Measurements from ENCODE around the gene CFAP61.

CFAP61 gene

GRCh38 chr20:20084296-20084752, 32.0 kb downstream of the CFAP61 start:
- Histone ChIP-seq H2BK15ac (ENCODE audit: low read depth, poor library complexity, severe bottlenecking) (no peak overlapping the region), H2BK120ac (ENCODE audit: low read depth, low read length) (no peak overlapping the region), H2AK5ac (ENCODE audit: low read length, severe bottlenecking) (no peak overlapping the region), H2AFZ (ENCODE audit: low read depth, low read length) (no peak overlapping the region), H3K9ac (ENCODE audit: low read length) (peak overlapping the region; percentile 15), H3K4ac (ENCODE audit: low read depth in 1 of 2, low read length in 2 of 2) (no peak overlapping the region), H3K4me2 (ENCODE audit: low read length, poor library complexity, severe bottlenecking) (no peak overlapping the region), H3K36me3 (ENCODE audit: control insufficient read depth in 1 of 2, insufficient read depth in 2 of 2, low read depth in 1 of 2, low read length in 2 of 2) (no peaks in the 10 kb centered on the region), H3K9me3 (ENCODE audit: control insufficient read depth, low read length) (no peaks in the 10 kb centered on the region), H3K4me3 (ENCODE audit: insufficient read depth in 1 of 2, low read depth in 1 of 2, low read length in 2 of 2) (no peak overlapping the region), H2BK12ac (ENCODE audit: low read length in 2 of 2) (no peak overlapping the region), H3K23ac (ENCODE audit: low read length in 2 of 2) (no peak overlapping the region), H3K4me1 (ENCODE audit: control insufficient read depth, insufficient read depth, low read depth, low read length) (no peaks in the 10 kb centered on the region), H3K14ac (ENCODE audit: low read length in 2 of 2) (peak overlapping the region in 1 of 2 experiments; percentile 18), H3K27ac (ENCODE audit: low read length, poor library complexity, severe bottlenecking) (no peak overlapping the region), H4K91ac (ENCODE audit: low read length) (no peak overlapping the region), H2BK5ac (ENCODE audit: low read depth, low read length, poor library complexity, severe bottlenecking) (no peak overlapping the region), H3K18ac (ENCODE audit: low read depth in 1 of 2, low read length in 2 of 2) (no peak overlapping the region), H3K79me1 (replicated peaks; ENCODE audit: low read length, poor library complexity, severe bottlenecking) (no peaks in the 10 kb centered on the region), H4K8ac (ENCODE audit: low read length) (no peak overlapping the region), H3K27me3 (ENCODE audit: control insufficient read depth in 1 of 2, insufficient read depth in 1 of 2, low read length in 2 of 2) (peaks cover 18 to 27% of the 10 kb centered on the region in 2 experiments)
- WGBS = 68% methylated on average over 4 of the region's 8 CpGs
- no peak for DNase-seq

- Histone ChIP-seq H3K4me1 (ENCODE audit: control insufficient read depth, insufficient read depth, low read depth, low read length) (no peaks in the 10 kb centered on the region), H3K18ac (ENCODE audit: low read depth in 1 of 2, low read length in 2 of 2) (no peak overlapping the region), H3K9ac (ENCODE audit: low read length) (peak overlapping the region; percentile 7), H2BK12ac (ENCODE audit: low read length in 2 of 2) (no peak overlapping the region), H2BK5ac (ENCODE audit: low read depth, low read length, poor library complexity, severe bottlenecking) (no peak overlapping the region), H3K4me3 (ENCODE audit: insufficient read depth in 1 of 2, low read depth in 1 of 2, low read length in 2 of 2) (no peak overlapping the region), H2AFZ (ENCODE audit: low read depth, low read length) (no peak overlapping the region), H3K4me2 (ENCODE audit: low read length, poor library complexity, severe bottlenecking) (no peak overlapping the region), H3K9me3 (ENCODE audit: control insufficient read depth, low read length) (no peaks in the 10 kb centered on the region), H3K27ac (ENCODE audit: low read length, poor library complexity, severe bottlenecking) (no peak overlapping the region), H3K23ac (ENCODE audit: low read length in 2 of 2) (no peak overlapping the region), H4K91ac (ENCODE audit: low read length) (no peak overlapping the region), H3K14ac (ENCODE audit: low read length in 2 of 2) (no peak overlapping the region), H3K27me3 (ENCODE audit: control insufficient read depth in 1 of 2, insufficient read depth in 1 of 2, low read length in 2 of 2) (peaks cover 20 to 26% of the 10 kb centered on the region in 2 experiments), H3K36me3 (ENCODE audit: control insufficient read depth in 1 of 2, insufficient read depth in 2 of 2, low read depth in 1 of 2, low read length in 2 of 2) (no peaks in the 10 kb centered on the region), H3K79me1 (replicated peaks; ENCODE audit: low read length, poor library complexity, severe bottlenecking) (no peaks in the 10 kb centered on the region), H2AK5ac (ENCODE audit: low read length, severe bottlenecking) (no peak overlapping the region), H2BK15ac (ENCODE audit: low read depth, poor library complexity, severe bottlenecking) (no peak overlapping the region), H3K4ac (ENCODE audit: low read depth in 1 of 2, low read length in 2 of 2) (peak overlapping the region in 1 of 2 experiments; percentile 54), H4K8ac (ENCODE audit: low read length) (no peak overlapping the region), H2BK120ac (ENCODE audit: low read depth, low read length) (no peak overlapping the region)
- 85% methylated on average over 8 of the region's 9 CpGs for WGBS
- no peak for DNase-seq
Measured at GRCh38 chr20:20085071-20085470, 32.7 kb downstream of the CFAP61 start.

- no peak overlapping the region for H3K27ac ChIP-seq (ENCODE audit: low read length, poor library complexity, severe bottlenecking)
- DNase-seq = no peak
- WGBS = 63% methylated on average over 2 of the region's 2 CpGs
Measured at GRCh38 chr20:20085812-20086211, 33.5 kb downstream of the CFAP61 start.

GRCh38 chr20:20089018-20089417, 36.7 kb downstream of the CFAP61 start:
- no peak overlapping the region for H2BK12ac ChIP-seq (ENCODE audit: low read length in 2 of 2)
- H2AK5ac ChIP-seq (ENCODE audit: low read length, severe bottlenecking) = no peak overlapping the region
- DNase-seq = no peak
- no peaks in the 10 kb centered on the region for H3K4me1 ChIP-seq (ENCODE audit: control insufficient read depth, insufficient read depth, low read depth, low read length)
- no peak overlapping the region for H2BK15ac ChIP-seq (ENCODE audit: low read depth, poor library complexity, severe bottlenecking)
- no peak overlapping the region for H3K9ac ChIP-seq (ENCODE audit: low read length)
- H3K79me1 ChIP-seq (replicated peaks; ENCODE audit: low read length, poor library complexity, severe bottlenecking) = no peaks in the 10 kb centered on the region
- H4K91ac ChIP-seq (ENCODE audit: low read length) = no peak overlapping the region
- H3K4me2 ChIP-seq (ENCODE audit: low read length, poor library complexity, severe bottlenecking) = no peak overlapping the region
- WGBS = 89% methylated on average over 4 of the region's 4 CpGs
- no peak overlapping the region for H3K27ac ChIP-seq (ENCODE audit: low read length, poor library complexity, severe bottlenecking)
- no peak overlapping the region for H2AFZ ChIP-seq (ENCODE audit: low read depth, low read length)
- H3K4me3 ChIP-seq (ENCODE audit: insufficient read depth in 1 of 2, low read depth in 1 of 2, low read length in 2 of 2) = no peak overlapping the region
- H3K18ac ChIP-seq (ENCODE audit: low read depth in 1 of 2, low read length in 2 of 2) = no peak overlapping the region
- H2BK5ac ChIP-seq (ENCODE audit: low read depth, low read length, poor library complexity, severe bottlenecking) = no peak overlapping the region
- no peak overlapping the region for H3K4ac ChIP-seq (ENCODE audit: low read depth in 1 of 2, low read length in 2 of 2)
- no peak overlapping the region for H4K8ac ChIP-seq (ENCODE audit: low read length)
- no peaks in the 10 kb centered on the region for H3K36me3 ChIP-seq (ENCODE audit: control insufficient read depth in 1 of 2, insufficient read depth in 2 of 2, low read depth in 1 of 2, low read length in 2 of 2)
- H3K27me3 ChIP-seq (ENCODE audit: control insufficient read depth in 1 of 2, insufficient read depth in 1 of 2, low read length in 2 of 2) = peaks cover 10 to 14% of the 10 kb centered on the region in 2 experiments
- no peaks in the 10 kb centered on the region for H3K9me3 ChIP-seq (ENCODE audit: control insufficient read depth, low read length)
- no peak overlapping the region for H3K14ac ChIP-seq (ENCODE audit: low read length in 2 of 2)
- H3K23ac ChIP-seq (ENCODE audit: low read length in 2 of 2) = no peak overlapping the region
- H2BK120ac ChIP-seq (ENCODE audit: low read depth, low read length) = no peak overlapping the region

More at GRCh38 chr20:20085812-20086211, 33.5 kb downstream of the CFAP61 start:
- Histone ChIP-seq H3K4me3 (ENCODE audit: insufficient read depth in 1 of 2, low read depth in 1 of 2, low read length in 2 of 2) (no peak overlapping the region), H3K18ac (ENCODE audit: low read depth in 1 of 2, low read length in 2 of 2) (no peak overlapping the region), H3K4ac (ENCODE audit: low read depth in 1 of 2, low read length in 2 of 2) (no peak overlapping the region), H3K4me2 (ENCODE audit: low read length, poor library complexity, severe bottlenecking) (no peak overlapping the region), H3K27me3 (ENCODE audit: control insufficient read depth in 1 of 2, insufficient read depth in 1 of 2, low read length in 2 of 2) (peaks cover 21 to 26% of the 10 kb centered on the region in 2 experiments), H2BK15ac (ENCODE audit: low read depth, poor library complexity, severe bottlenecking) (no peak overlapping the region), H2BK5ac (ENCODE audit: low read depth, low read length, poor library complexity, severe bottlenecking) (no peak overlapping the region), H3K14ac (ENCODE audit: low read length in 2 of 2) (no peak overlapping the region), H3K36me3 (ENCODE audit: control insufficient read depth in 1 of 2, insufficient read depth in 2 of 2, low read depth in 1 of 2, low read length in 2 of 2) (no peaks in the 10 kb centered on the region), H2BK120ac (ENCODE audit: low read depth, low read length) (no peak overlapping the region), H3K23ac (ENCODE audit: low read length in 2 of 2) (no peak overlapping the region), H2AK5ac (ENCODE audit: low read length, severe bottlenecking) (no peak overlapping the region), H3K9me3 (ENCODE audit: control insufficient read depth, low read length) (no peaks in the 10 kb centered on the region), H3K9ac (ENCODE audit: low read length) (no peak overlapping the region), H4K8ac (ENCODE audit: low read length) (no peak overlapping the region), H4K91ac (ENCODE audit: low read length) (no peak overlapping the region), H3K79me1 (replicated peaks; ENCODE audit: low read length, poor library complexity, severe bottlenecking) (no peaks in the 10 kb centered on the region), H3K4me1 (ENCODE audit: control insufficient read depth, insufficient read depth, low read depth, low read length) (no peaks in the 10 kb centered on the region), H2AFZ (ENCODE audit: low read depth, low read length) (no peak overlapping the region), H2BK12ac (ENCODE audit: low read length in 2 of 2) (no peak overlapping the region)
